Breast epithelium (tissue), 3 donors: ENCODE measurements around the gene SEMA4D.

ENCODE experiments used
- POLR2A ChIP-seq: fragments of 450-650 bp; IDR thresholded peaks from one replicate; pipeline ENCODE4 v1.6.1; 2016; ENCODE audit warnings: antibody characterized with exemption, mild to moderate bottlenecking, moderate library complexity
- POLR2AphosphoS5 ChIP-seq, 3 donors: sonication (generic); formaldehyde crosslinking; IDR thresholded peaks; one replicate each; pipeline ENCODE4 v1.6.1; 2017; ENCODE audit warnings: antibody characterized with exemption in 3 of 3
- TF ChIP-seq, protein P1 (sequence below), 3 donors: fragments of 450-650 bp; IDR thresholded peaks; one replicate each; pipeline ENCODE4 v1.5.1; 2016 to 2017; ENCODE audit warnings: antibody characterized with exemption in 3 of 3, mild to moderate bottlenecking in 3 of 3, moderate library complexity in 3 of 3

DNA sequence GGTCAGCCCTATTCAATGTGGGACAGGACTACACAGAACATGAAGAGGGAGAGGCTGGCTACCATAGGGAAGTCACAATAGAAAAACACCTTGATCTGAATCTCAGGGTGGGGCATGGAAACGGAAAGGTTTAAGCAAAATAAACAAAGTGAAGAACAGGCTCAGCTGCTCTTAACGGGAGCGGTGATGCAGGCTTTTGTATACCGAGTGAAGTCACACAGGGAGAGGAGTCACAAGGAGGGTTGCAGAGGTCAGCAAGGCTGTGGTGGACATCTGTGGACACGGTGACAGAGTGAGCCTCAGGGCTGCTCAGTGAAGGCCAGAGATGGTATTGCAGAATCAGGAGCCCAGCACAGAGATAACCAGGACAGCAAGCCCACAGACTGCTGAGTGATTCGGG, 30.6 kb upstream of the SEMA4D start:
- no peak for TF ChIP-seq POLR2A
- no peak for TF ChIP-seq POLR2AphosphoS5 (IDR thresholded peaks at IDR 0.05)
- TF ChIP-seq, protein P1, sequence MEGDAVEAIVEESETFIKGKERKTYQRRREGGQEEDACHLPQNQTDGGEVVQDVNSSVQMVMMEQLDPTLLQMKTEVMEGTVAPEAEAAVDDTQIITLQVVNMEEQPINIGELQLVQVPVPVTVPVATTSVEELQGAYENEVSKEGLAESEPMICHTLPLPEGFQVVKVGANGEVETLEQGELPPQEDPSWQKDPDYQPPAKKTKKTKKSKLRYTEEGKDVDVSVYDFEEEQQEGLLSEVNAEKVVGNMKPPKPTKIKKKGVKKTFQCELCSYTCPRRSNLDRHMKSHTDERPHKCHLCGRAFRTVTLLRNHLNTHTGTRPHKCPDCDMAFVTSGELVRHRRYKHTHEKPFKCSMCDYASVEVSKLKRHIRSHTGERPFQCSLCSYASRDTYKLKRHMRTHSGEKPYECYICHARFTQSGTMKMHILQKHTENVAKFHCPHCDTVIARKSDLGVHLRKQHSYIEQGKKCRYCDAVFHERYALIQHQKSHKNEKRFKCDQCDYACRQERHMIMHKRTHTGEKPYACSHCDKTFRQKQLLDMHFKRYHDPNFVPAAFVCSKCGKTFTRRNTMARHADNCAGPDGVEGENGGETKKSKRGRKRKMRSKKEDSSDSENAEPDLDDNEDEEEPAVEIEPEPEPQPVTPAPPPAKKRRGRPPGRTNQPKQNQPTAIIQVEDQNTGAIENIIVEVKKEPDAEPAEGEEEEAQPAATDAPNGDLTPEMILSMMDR (IDR thresholded peaks at IDR 0.05) = no peak
